ENCODE data around the gene EN2.

- TF ChIP-seq CTCF (IDR thresholded peaks at IDR 0.05): no peak
- no peak for TF ChIP-seq POLR2A (IDR thresholded peaks at IDR 0.05)
These were observed 37.7 kb downstream of the EN2 start for GRCh38 chr7:155495440-155496248.
